CD8-positive, alpha-beta memory T cell (primary cell): Measurements from ENCODE around the gene REG3A. TPM values are rescaled to one million over a fixed set of nuclear protein-coding genes. Genes with fewer than 3 reads are reported as not detected.
A peak's percentile ranks its signal among the peaks of the same experiment; 100 is the strongest.

Source experiments
- CTCF ChIA-PET: fragments of 350-600 bp; sonication (Branson Sonifier 250); formaldehyde crosslinking; loops from one replicate; lab custom pipeline; 2021; ENCODE audit warnings: antibody characterized with exemption; lab: Charles Lee
- POLR2A ChIA-PET: fragments of 350-600 bp; sonication (Branson Sonifier 250); formaldehyde crosslinking; loops from one replicate; lab custom pipeline; 2021; ENCODE audit warnings: antibody characterized with exemption; lab: Charles Lee
- DNase-seq, 5 donors: peaks; one replicate each; pipeline versions ENCODE4 v3.0.0 to v3.0.0-alpha.2; 2020 to 2022; ENCODE audit warnings: mixed read lengths in 1 of 5
- H3K27ac ChIP-seq: one replicate; pipeline ENCODE4 v1.7.0; 2013; ENCODE audit warnings: low read depth, mild to moderate bottlenecking, low read length, moderate library complexity
- H3K27me3 ChIP-seq: 2 replicates; pipeline ENCODE4 v1.7.0; 2013; ENCODE audit warnings: low read length, mild to moderate bottlenecking; ENCODE audit not compliant: insufficient read depth, poor library complexity, severe bottlenecking
- H3K36me3 ChIP-seq: 2 replicates; pipeline ENCODE4 v1.7.0; 2013; ENCODE audit warnings: mild to moderate bottlenecking, low read length, moderate library complexity; ENCODE audit not compliant: insufficient read depth
- H3K4me1 ChIP-seq: 2 replicates; pipeline ENCODE4 v1.7.0; 2013; ENCODE audit warnings: mild to moderate bottlenecking, low read length, moderate library complexity; ENCODE audit not compliant: insufficient read depth
- H3K4me3 ChIP-seq: 2 replicates; pipeline ENCODE4 v1.7.0; 2013; ENCODE audit warnings: mild to moderate bottlenecking, low read length
- H3K9me3 ChIP-seq: 2 replicates; pipeline ENCODE4 v1.7.0; 2013; ENCODE audit warnings: mild to moderate bottlenecking, low read length
- H3K27ac Mint-ChIP-seq, 8 donors: one replicate each; pipeline ENCODE4 v1.8.0; 2020 to 2021; ENCODE audit warnings: mixed read lengths in 8 of 8, mild to moderate bottlenecking in 6 of 8, inconsistent platforms in 3 of 8, moderate library complexity in 3 of 8
- H3K27me3 Mint-ChIP-seq, 2 donors: one replicate each; pipeline ENCODE4 v1.8.0; 2020 to 2021; ENCODE audit warnings: mixed read lengths in 2 of 2, mild to moderate bottlenecking in 1 of 2, moderate library complexity in 1 of 2
- H3K36me3 Mint-ChIP-seq, 3 donors: one replicate each; pipeline ENCODE4 v1.8.0; 2020 to 2021; ENCODE audit warnings: mixed read lengths in 3 of 3, inconsistent platforms in 1 of 3, mild to moderate bottlenecking in 1 of 3
- H3K4me1 Mint-ChIP-seq, 3 donors: one replicate each; pipeline ENCODE4 v1.8.0; 2020 to 2021; ENCODE audit warnings: mixed read lengths in 3 of 3, inconsistent platforms in 1 of 3, mild to moderate bottlenecking in 1 of 3
- H3K4me3 Mint-ChIP-seq, 7 donors: one replicate each; pipeline ENCODE4 v1.8.0; 2020 to 2021; ENCODE audit warnings: mixed read lengths in 7 of 7, mild to moderate bottlenecking in 6 of 7, moderate library complexity in 4 of 7, inconsistent platforms in 2 of 7
- H3K9me3 Mint-ChIP-seq, 5 donors: one replicate each; pipeline ENCODE4 v1.8.0; 2020 to 2022; ENCODE audit warnings: mixed read lengths in 5 of 5, mild to moderate bottlenecking in 3 of 5, moderate library complexity in 2 of 5, inconsistent platforms in 1 of 5
- polyA plus RNA-seq: library from polyadenylated mRNA; unstranded; fragments of 300-500 nt; fragmentation: Illumina TruSeq; gene quantifications from one replicate; pipeline ENCODE4 v1.2.3, GENCODE V29; 2021
- total RNA-seq, 2 experiments: library from RNA; stranded (reverse); gene quantifications; one replicate each; pipeline ENCODE4 v1.2.3, GENCODE V29; 2021

The REG3A gene
- total RNA-seq (not detected), polyA plus RNA-seq (not detected)

DNA sequence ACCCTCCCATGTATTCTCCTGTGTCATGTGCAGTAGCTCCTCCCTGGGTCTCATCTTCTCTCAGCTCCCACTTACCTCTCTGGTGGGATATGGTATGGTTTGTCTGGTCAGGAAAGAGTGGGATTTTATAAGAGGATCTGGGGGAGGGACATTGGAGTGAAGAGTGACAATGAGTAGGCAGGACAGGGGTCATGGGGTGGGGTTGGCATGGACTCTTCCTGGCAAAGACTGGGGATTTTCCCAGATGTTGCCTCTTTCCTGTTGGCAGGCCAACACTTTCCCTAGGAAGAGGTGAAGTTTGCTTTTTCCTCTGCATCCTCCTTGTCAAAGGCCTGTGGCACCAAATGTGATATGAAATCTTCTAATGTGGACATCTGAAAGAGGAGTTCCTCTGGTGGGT lies at the start of gene REG3A:
REG3A (minus strand) TSS at position 101 of the 400 bp plus-strand sequence. CDS start 348 bp downstream, outside the sequence.
- Mint-ChIP-seq H3K4me3 (no peak within 1 kb of the TSS), H3K4me1 (no peaks in the 10 kb centered on the region), H3K27me3 (no peaks in the 10 kb centered on the region), H3K9me3 (peaks cover 6 to 22% (median 11%) of the 10 kb centered on the region in 5 donors), H3K36me3 (no peaks in the 10 kb centered on the region), H3K27ac (peak within 1 kb of the TSS in 1 of 8 donors; percentile 76)
- H3K9me3 ChIP-seq, result no peaks in the 10 kb centered on the region
- ChIA-PET CTCF (no interaction called here), POLR2A (no interaction called here)
- no peak for DNase-seq
- H3K27me3 ChIP-seq, result no peaks in the 10 kb centered on the region
- H3K4me3 ChIP-seq, result no peak within 1 kb of the TSS
- H3K4me1 ChIP-seq, result no peaks in the 10 kb centered on the region
- no peak within 1 kb of the TSS for H3K27ac ChIP-seq
- no peaks in the 10 kb centered on the region for H3K36me3 ChIP-seq

GRCh38 chr2:79200762-79201161 lies 41.2 kb upstream of the REG3A start:
- Mint-ChIP-seq H3K4me3 (no peak overlapping the region), H3K27ac (no peak overlapping the region), H3K36me3 (no peaks in the 10 kb centered on the region), H3K27me3 (peaks cover 0 to 3% of the 10 kb centered on the region in 2 donors), H3K9me3 (peaks cover 3 to 17% (median 8%) of the 10 kb centered on the region in 5 donors), H3K4me1 (no peaks in the 10 kb centered on the region)
- Histone ChIP-seq H3K27ac (no peak overlapping the region), H3K36me3 (no peaks in the 10 kb centered on the region), H3K9me3 (no peaks in the 10 kb centered on the region), H3K27me3 (no peaks in the 10 kb centered on the region), H3K4me1 (no peaks in the 10 kb centered on the region), H3K4me3 (no peak overlapping the region)
- CTCF ChIA-PET, result no interaction called here
- POLR2A ChIA-PET, result no interaction called here
- no peak for DNase-seq

GRCh38 chr2:79191816-79192215 lies 32.3 kb upstream of the REG3A start:
- Mint-ChIP-seq H3K27me3 (no peaks in the 10 kb centered on the region), H3K4me1 (no peaks in the 10 kb centered on the region), H3K9me3 (peaks cover 2 to 23% (median 6%) of the 10 kb centered on the region in 5 donors), H3K4me3 (no peak overlapping the region), H3K27ac (no peak overlapping the region), H3K36me3 (no peaks in the 10 kb centered on the region)
- ChIA-PET POLR2A (no interaction called here), CTCF (no interaction called here)
- Histone ChIP-seq H3K4me1 (no peaks in the 10 kb centered on the region), H3K27ac (no peak overlapping the region), H3K27me3 (no peaks in the 10 kb centered on the region), H3K36me3 (no peaks in the 10 kb centered on the region), H3K4me3 (no peak overlapping the region), H3K9me3 (no peaks in the 10 kb centered on the region)
- DNase-seq, result no peak

- no peaks in the 10 kb centered on the region for H3K27me3 Mint-ChIP-seq
- CTCF ChIA-PET, result no interaction called here
- DNase-seq, result no peak
These were observed 31.5 kb upstream of the REG3A start for GRCh38 chr2:79191081-79191480.

GRCh38 chr2:79189465-79189864 lies 29.9 kb upstream of the REG3A start:
- H3K9me3 Mint-ChIP-seq, result peaks cover 5 to 36% (median 7%) of the 10 kb centered on the region in 5 donors
- H3K4me1 Mint-ChIP-seq, result no peaks in the 10 kb centered on the region
- ChIA-PET CTCF (no interaction called here), POLR2A (no interaction called here)
- no peak overlapping the region for H3K4me3 ChIP-seq
- no peaks in the 10 kb centered on the region for H3K36me3 Mint-ChIP-seq
- no peaks in the 10 kb centered on the region for H3K27me3 Mint-ChIP-seq
- H3K27ac ChIP-seq, result no peak overlapping the region
- no peaks in the 10 kb centered on the region for H3K27me3 ChIP-seq
- H3K27ac Mint-ChIP-seq, result no peak overlapping the region
- no peak overlapping the region for H3K4me3 Mint-ChIP-seq
- DNase-seq, result no peak
- no peaks in the 10 kb centered on the region for H3K36me3 ChIP-seq
- no peaks in the 10 kb centered on the region for H3K9me3 ChIP-seq
- no peaks in the 10 kb centered on the region for H3K4me1 ChIP-seq

More at GRCh38 chr2:79191081-79191480, 31.5 kb upstream of the REG3A start:
- H3K4me1 ChIP-seq, result no peaks in the 10 kb centered on the region
- POLR2A ChIA-PET, result no interaction called here
- no peak overlapping the region for H3K27ac ChIP-seq
- H3K4me1 Mint-ChIP-seq, result no peaks in the 10 kb centered on the region
- H3K9me3 Mint-ChIP-seq, result peaks cover under 1 to 23% (median 3%) of the 10 kb centered on the region in 5 donors
- H3K36me3 Mint-ChIP-seq, result no peaks in the 10 kb centered on the region
- no peaks in the 10 kb centered on the region for H3K9me3 ChIP-seq
- no peak overlapping the region for H3K4me3 Mint-ChIP-seq
- no peaks in the 10 kb centered on the region for H3K27me3 ChIP-seq
- no peak overlapping the region for H3K27ac Mint-ChIP-seq
- no peak overlapping the region for H3K4me3 ChIP-seq
- H3K36me3 ChIP-seq, result no peaks in the 10 kb centered on the region

GRCh38 chr2:79181617-79182016 lies 22.1 kb upstream of the REG3A start:
- no peaks in the 10 kb centered on the region for H3K4me1 ChIP-seq
- CTCF ChIA-PET, result no interaction called here
- no peaks in the 10 kb centered on the region for H3K36me3 ChIP-seq
- H3K4me3 ChIP-seq, result no peak overlapping the region
- no peaks in the 10 kb centered on the region for H3K9me3 ChIP-seq
- DNase-seq, result no peak
- no peak overlapping the region for H3K27ac ChIP-seq
- Mint-ChIP-seq H3K9me3 (peaks cover 16 to 59% (median 21%) of the 10 kb centered on the region in 5 donors), H3K4me3 (no peak overlapping the region), H3K4me1 (no peaks in the 10 kb centered on the region), H3K36me3 (no peaks in the 10 kb centered on the region), H3K27ac (no peak overlapping the region), H3K27me3 (no peaks in the 10 kb centered on the region)
- POLR2A ChIA-PET, result no interaction called here
- H3K27me3 ChIP-seq, result no peaks in the 10 kb centered on the region

GRCh38 chr2:79180092-79180491 lies 20.5 kb upstream of the REG3A start:
- no peaks in the 10 kb centered on the region for H3K27me3 ChIP-seq
- no peak overlapping the region for H3K27ac Mint-ChIP-seq

DNA sequence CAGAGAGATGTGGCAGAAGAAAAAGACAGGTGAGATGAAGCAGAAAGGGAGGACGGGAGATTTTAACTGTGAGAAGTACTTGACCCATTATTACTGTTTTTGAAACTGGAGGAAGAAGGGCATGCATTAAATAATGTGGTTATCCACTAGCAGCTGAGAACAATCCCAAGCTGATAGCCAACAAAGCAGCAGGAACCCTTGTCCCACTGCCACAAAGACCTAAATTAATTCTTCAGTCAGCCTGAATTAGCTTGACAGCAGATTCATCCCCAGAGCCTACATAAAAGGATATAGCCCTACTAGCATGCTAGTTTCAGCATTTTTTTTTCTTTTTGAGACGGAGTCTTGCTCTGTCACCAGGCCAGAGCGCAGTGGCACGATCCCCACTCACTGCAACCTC lies 19.5 kb upstream of the REG3A start:
- no peaks in the 10 kb centered on the region for H3K4me1 ChIP-seq
- Mint-ChIP-seq H3K4me1 (no peaks in the 10 kb centered on the region), H3K36me3 (no peaks in the 10 kb centered on the region), H3K4me3 (no peak overlapping the region), H3K27ac (no peak overlapping the region), H3K9me3 (peaks cover 9 to 47% (median 16%) of the 10 kb centered on the region in 5 donors), H3K27me3 (no peaks in the 10 kb centered on the region)
- H3K4me3 ChIP-seq, result no peak overlapping the region
- no peak overlapping the region for H3K27ac ChIP-seq
- CTCF ChIA-PET, result no interaction called here
- H3K36me3 ChIP-seq, result no peaks in the 10 kb centered on the region
- no peaks in the 10 kb centered on the region for H3K9me3 ChIP-seq
- POLR2A ChIA-PET, result no interaction called here
- DNase-seq, result no peak
- no peaks in the 10 kb centered on the region for H3K27me3 ChIP-seq

More at GRCh38 chr2:79180092-79180491, 20.5 kb upstream of the REG3A start:
- Mint-ChIP-seq H3K27me3 (no peaks in the 10 kb centered on the region), H3K36me3 (no peaks in the 10 kb centered on the region), H3K4me1 (no peaks in the 10 kb centered on the region), H3K9me3 (peaks cover 15 to 54% (median 20%) of the 10 kb centered on the region in 5 donors), H3K4me3 (no peak overlapping the region)
- H3K36me3 ChIP-seq, result no peaks in the 10 kb centered on the region
- ChIA-PET CTCF (no interaction called here), POLR2A (no interaction called here)
- H3K27ac ChIP-seq, result no peak overlapping the region
- no peak overlapping the region for H3K4me3 ChIP-seq
- H3K4me1 ChIP-seq, result no peaks in the 10 kb centered on the region
- no peak for DNase-seq
- no peaks in the 10 kb centered on the region for H3K9me3 ChIP-seq
